ENCODE measurements around the gene TMEM9.

The TMEM9 gene

GRCh38 chr1:201085902-201086735 is 68.2 kb downstream of the TMEM9 start:
- in situ Hi-C loops (cut with HindIII; ENCODE audit: low pct_unique_long_range_greater_than_20kb, low sequenced_read_pairs) = no loop called here
- DNase-seq (ENCODE audit: low read depth in 1 of 2, low spot score in 1 of 2) = peak; percentile 63 to 77
- TF ChIP-seq JUND (IDR thresholded peaks at IDR 0.05; ENCODE audit: low read depth) = no peak

Measured in T47D (cell line).